ENCODE measurements around the gene GUCA2B. TPM values are rescaled to one million over a fixed set of nuclear protein-coding genes. Genes with fewer than 3 reads are reported as not detected.

GUCA2B gene
- total RNA-seq, 1 experiment from 2014 or later = not detected

DNA sequence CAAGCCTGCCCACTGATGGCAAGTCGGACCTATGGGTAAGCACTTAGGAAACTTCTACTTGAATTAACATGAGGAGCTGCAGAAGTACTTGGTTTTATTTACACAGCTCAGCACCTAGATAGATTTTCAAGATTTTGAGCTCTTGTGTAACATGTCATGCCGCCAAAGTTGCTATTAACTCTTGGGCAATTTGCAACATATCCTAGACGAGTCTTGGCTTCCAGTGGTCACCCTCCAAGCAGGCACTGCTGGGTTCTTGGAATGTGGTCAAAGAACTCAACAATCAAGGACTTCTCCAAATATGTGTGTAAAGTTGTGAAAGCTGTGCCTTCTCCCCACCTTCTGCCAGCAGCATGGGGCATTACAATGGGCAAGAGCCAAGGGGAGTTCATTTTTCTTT, 17.8 kb upstream of the GUCA2B start:
- no peak overlapping the region for H3K14ac ChIP-seq (ENCODE audit: insufficient read depth, low read length)
- H3K27me3 ChIP-seq (ENCODE audit: insufficient read depth, low read length) = no peaks in the 10 kb centered on the region
- Mint-ChIP-seq H3K27ac (no peak overlapping the region; a peak in 1 of 7 replicates), H3K27me3 (ENCODE audit: low read depth) (no peaks in the 10 kb centered on the region; the same call in 1 of the 2 replicates), H3K9me3 (no peaks in the 10 kb centered on the region), H3K4me1 (no peaks in the 10 kb centered on the region), H3K36me3 (ENCODE audit: insufficient read depth in 1 of 3, low read depth in 3 of 3) (no peaks in the 10 kb centered on the region), H3K4me3 (no peak overlapping the region)
- H3K9me3 ChIP-seq (ENCODE audit: control insufficient read depth, low read depth, low read length) = no peaks in the 10 kb centered on the region
- WGBS (ENCODE audit: extremely low coverage, insufficient read length, low lambda C conversion rate) = no CpG with 5 or more reads among the region's 3 CpGs
- DNase-seq = no peak
- no peak overlapping the region for H3K23ac ChIP-seq (ENCODE audit: insufficient read length, low read depth, low read length)
- H2BK20ac ChIP-seq (ENCODE audit: low read depth, low read length, poor library complexity, severe bottlenecking) = no peak overlapping the region
- no peak overlapping the region for H2BK120ac ChIP-seq (ENCODE audit: low read depth, low read length, poor library complexity, severe bottlenecking)
- H3T11ph ChIP-seq (ENCODE audit: low read length) = no peak overlapping the region
- H3K23me2 ChIP-seq (ENCODE audit: insufficient read length, low read depth, low read length, poor library complexity, severe bottlenecking) = no peaks in the 10 kb centered on the region
- H3K4me2 ChIP-seq (ENCODE audit: insufficient read depth, insufficient read length, low read length) = no peak overlapping the region
- no peak overlapping the region for H3K9ac ChIP-seq (ENCODE audit: extremely low read depth, insufficient read length, low read length)
- no peak overlapping the region for H2BK12ac ChIP-seq (ENCODE audit: insufficient read length, low read depth, low read length)
- H2BK15ac ChIP-seq (ENCODE audit: low read depth, low read length) = no peak overlapping the region
- no peaks in the 10 kb centered on the region for H4K20me1 ChIP-seq (ENCODE audit: control insufficient read depth, insufficient read depth, insufficient read length)
- no peak overlapping the region for H4K5ac ChIP-seq (ENCODE audit: insufficient read length, low read depth, low read length)
- no peak overlapping the region for H2AK5ac ChIP-seq (ENCODE audit: insufficient read length, low read length)
- H3K4ac ChIP-seq (ENCODE audit: low read depth, low read length) = no peak overlapping the region
- no peak overlapping the region for H3K27ac ChIP-seq (ENCODE audit: insufficient read length, low read depth, low read length)
- H3K79me1 ChIP-seq (ENCODE audit: insufficient read depth, low read depth, low read length, poor library complexity, severe bottlenecking) = no peaks in the 10 kb centered on the region
- H3K4me1 ChIP-seq (ENCODE audit: insufficient read depth, low read length) = no peaks in the 10 kb centered on the region
- TF ChIP-seq CTCF (conservative IDR thresholded peaks at IDR 0.05) = no peak
- no peak overlapping the region for H4K8ac ChIP-seq (replicated peaks; ENCODE audit: insufficient read length, low read depth, low read length)
- H3K79me2 ChIP-seq (ENCODE audit: insufficient read depth, low read length) = no peaks in the 10 kb centered on the region
- no peak overlapping the region for H3K18ac ChIP-seq (ENCODE audit: insufficient read length, low read depth, low read length)
- H2BK5ac ChIP-seq (ENCODE audit: insufficient read length, low read length) = no peak overlapping the region
- H4K91ac ChIP-seq (ENCODE audit: insufficient read length, low read depth, low read length) = no peak overlapping the region
- no peak overlapping the region for H3K56ac ChIP-seq (ENCODE audit: insufficient read length, low read depth, low read length)
- no peak overlapping the region for H2AFZ ChIP-seq (ENCODE audit: low read length)
